Central memory CD4-positive, alpha-beta T cell (primary cell): ENCODE measurements around the gene SHROOM2.
"Not testable (repeated sequence)": the region's sequence is repeated elsewhere in the genome, so short reads cannot be mapped to it uniquely, and the experiment has no call there.

Source experiments
- DNase-seq: peaks from one replicate; pipeline ENCODE4 v3.0.0; 2022

The SHROOM2 gene

GRCh38 chrX:9842541-9842940, 56.3 kb downstream of the SHROOM2 start:
- no peak for DNase-seq

GRCh38 chrX:9844936-9845577, 58.8 kb downstream of the SHROOM2 start:
- DNase-seq, result no peak

- DNase-seq, result no peak
Measured at GRCh38 chrX:9845578-9845952, 59.3 kb downstream of the SHROOM2 start.

- DNase-seq, result no peak
Measured at GRCh38 chrX:9846631-9847030, 60.4 kb downstream of the SHROOM2 start.

GRCh38 chrX:9847071-9847470, 60.8 kb downstream of the SHROOM2 start:
- DNase-seq, result no peak

GRCh38 chrX:9848718-9849479, 62.7 kb downstream of the SHROOM2 start:
- no peak for DNase-seq

- no peak for DNase-seq
Measured at GRCh38 chrX:9851890-9852289, 65.7 kb downstream of the SHROOM2 start.

GRCh38 chrX:9853307-9853706, 67.1 kb downstream of the SHROOM2 start:
- DNase-seq, result no peak

- DNase-seq, result no peak
Measured at GRCh38 chrX:9855561-9856283, 69.5 kb downstream of the SHROOM2 start.

GRCh38 chrX:9856588-9856987, 70.4 kb downstream of the SHROOM2 start:
- DNase-seq, result no peak

- no peak for DNase-seq
Measured at GRCh38 chrX:9857575-9858474, 71.6 kb downstream of the SHROOM2 start.

GRCh38 chrX:9858684-9859083, 72.5 kb downstream of the SHROOM2 start:
- not testable (repeated sequence) for DNase-seq

GRCh38 chrX:9859711-9860555, 73.7 kb downstream of the SHROOM2 start:
- no peak for DNase-seq

- DNase-seq, result no peak
Measured at GRCh38 chrX:9860826-9861225, 74.6 kb downstream of the SHROOM2 start.

GRCh38 chrX:9861711-9862110, 75.5 kb downstream of the SHROOM2 start:
- no peak for DNase-seq

- no peak for DNase-seq
Measured at GRCh38 chrX:9862525-9862924, 76.3 kb downstream of the SHROOM2 start.

- no peak for DNase-seq
Measured at GRCh38 chrX:9862953-9863352, 76.7 kb downstream of the SHROOM2 start.

- DNase-seq, result no peak
Measured at GRCh38 chrX:9864011-9864410, 77.8 kb downstream of the SHROOM2 start.

- DNase-seq, result no peak
Measured at GRCh38 chrX:9865804-9866472, 79.7 kb downstream of the SHROOM2 start.

GRCh38 chrX:9866633-9867032, 80.4 kb downstream of the SHROOM2 start:
- DNase-seq, result no peak

GRCh38 chrX:9867226-9867625, 81.0 kb downstream of the SHROOM2 start:
- no peak for DNase-seq
